Astrocyte (in vitro differentiated cells and primary cell): ENCODE data around the gene INAFM1. TPM values are rescaled to one million over a fixed set of nuclear protein-coding genes. Genes with fewer than 3 reads are reported as not detected.

Experiments
- DNase-seq: peaks from one replicate; pipeline ENCODE4 v3.0.0-alpha.2; 2010; ENCODE audit warnings: low read depth
- FAIRE-seq: peaks from 2 replicates; lab custom pipeline; 2011; peaks lifted over from hg19 to GRCh38; lab: Jason Lieb, UNC
- H2AFZ ChIP-seq: 2 replicates; pipeline ENCODE4 v1.6.0; 2012; ENCODE audit warnings: low read depth, low read length, inconsistent platforms
- H3K27ac ChIP-seq: 2 replicates; pipeline ENCODE4 v1.5.1; 2011; ENCODE audit warnings: low read depth, low read length, inconsistent platforms
- H3K27me3 ChIP-seq: 2 replicates; pipeline ENCODE4 v1.6.0; 2011; ENCODE audit warnings: low read length, inconsistent platforms; ENCODE audit not compliant: insufficient read depth
- H3K36me3 ChIP-seq: 2 replicates; pipeline ENCODE4 v1.5.1; 2011; ENCODE audit warnings: low read length, inconsistent platforms; ENCODE audit not compliant: insufficient read depth
- H3K4me1 ChIP-seq: 2 replicates; pipeline ENCODE4 v1.5.1; 2011; ENCODE audit warnings: low read length, inconsistent platforms; ENCODE audit not compliant: insufficient read depth
- H3K4me2 ChIP-seq: 2 replicates; pipeline ENCODE4 v1.6.0; 2012; ENCODE audit warnings: low read length, inconsistent platforms
- H3K4me3 ChIP-seq: 2 replicates; pipeline ENCODE4 v1.5.1; 2011; ENCODE audit warnings: low read depth, mild to moderate bottlenecking, low read length, inconsistent platforms; ENCODE audit not compliant: insufficient read depth
- H3K79me2 ChIP-seq: 2 replicates; pipeline ENCODE4 v1.6.0; 2012; ENCODE audit warnings: mild to moderate bottlenecking, low read length, inconsistent platforms; ENCODE audit not compliant: insufficient read depth
- H3K9ac ChIP-seq: 2 replicates; pipeline ENCODE4 v1.6.0; 2012; ENCODE audit warnings: mild to moderate bottlenecking, low read length, inconsistent platforms
- H3K9me3 ChIP-seq: 2 replicates; pipeline ENCODE4 v1.5.1; 2012; ENCODE audit warnings: low read depth, mild to moderate bottlenecking, low read length, inconsistent platforms; ENCODE audit not compliant: insufficient read depth
- H4K20me1 ChIP-seq: 2 replicates; pipeline ENCODE4 v1.6.0; 2012; ENCODE audit warnings: low read length, inconsistent platforms; ENCODE audit not compliant: insufficient read depth
- H3K27ac Mint-ChIP-seq: one replicate; pipeline ENCODE4 v1.8.0; 2021; ENCODE audit warnings: mild to moderate bottlenecking, mixed read lengths; ENCODE audit not compliant: unreplicated experiment
- H3K27me3 Mint-ChIP-seq: one replicate; pipeline ENCODE4 v1.8.0; 2021; ENCODE audit warnings: low read depth, mixed read lengths; ENCODE audit not compliant: unreplicated experiment
- H3K36me3 Mint-ChIP-seq: one replicate; pipeline ENCODE4 v1.8.0; 2021; ENCODE audit warnings: low read depth, mixed read lengths; ENCODE audit not compliant: unreplicated experiment
- H3K4me1 Mint-ChIP-seq: one replicate; pipeline ENCODE4 v1.8.0; 2021; ENCODE audit warnings: low read depth, mixed read lengths; ENCODE audit not compliant: unreplicated experiment
- H3K4me3 Mint-ChIP-seq: one replicate; pipeline ENCODE4 v1.8.0; 2021; ENCODE audit warnings: mild to moderate bottlenecking, moderate library complexity, mixed read lengths; ENCODE audit not compliant: unreplicated experiment
- H3K9me3 Mint-ChIP-seq: one replicate; pipeline ENCODE4 v1.8.0; 2021; ENCODE audit warnings: mild to moderate bottlenecking, mixed read lengths; ENCODE audit not compliant: unreplicated experiment
- EZH2 ChIP-seq: IDR thresholded peaks from 2 replicates; pipeline ENCODE4 v1.6.1; 2012; ENCODE audit warnings: mild to moderate bottlenecking, low read length, inconsistent platforms; ENCODE audit not compliant: insufficient read depth
- total RNA-seq: library from RNA; stranded (reverse); gene quantifications from 2 replicates; pipeline ENCODE4 v1.2.1, GENCODE V29; 2021
- TF ChIP-seq, protein P1 (sequence below): IDR thresholded peaks from 2 replicates; pipeline ENCODE4 v1.5.1; 2011; ENCODE audit warnings: low read depth, mild to moderate bottlenecking, inconsistent platforms, low read length, moderate library complexity; ENCODE audit not compliant: insufficient read depth

The INAFM1 gene
- total RNA-seq, 1 donor from 2014 or later: 23.6 TPM

DNA sequence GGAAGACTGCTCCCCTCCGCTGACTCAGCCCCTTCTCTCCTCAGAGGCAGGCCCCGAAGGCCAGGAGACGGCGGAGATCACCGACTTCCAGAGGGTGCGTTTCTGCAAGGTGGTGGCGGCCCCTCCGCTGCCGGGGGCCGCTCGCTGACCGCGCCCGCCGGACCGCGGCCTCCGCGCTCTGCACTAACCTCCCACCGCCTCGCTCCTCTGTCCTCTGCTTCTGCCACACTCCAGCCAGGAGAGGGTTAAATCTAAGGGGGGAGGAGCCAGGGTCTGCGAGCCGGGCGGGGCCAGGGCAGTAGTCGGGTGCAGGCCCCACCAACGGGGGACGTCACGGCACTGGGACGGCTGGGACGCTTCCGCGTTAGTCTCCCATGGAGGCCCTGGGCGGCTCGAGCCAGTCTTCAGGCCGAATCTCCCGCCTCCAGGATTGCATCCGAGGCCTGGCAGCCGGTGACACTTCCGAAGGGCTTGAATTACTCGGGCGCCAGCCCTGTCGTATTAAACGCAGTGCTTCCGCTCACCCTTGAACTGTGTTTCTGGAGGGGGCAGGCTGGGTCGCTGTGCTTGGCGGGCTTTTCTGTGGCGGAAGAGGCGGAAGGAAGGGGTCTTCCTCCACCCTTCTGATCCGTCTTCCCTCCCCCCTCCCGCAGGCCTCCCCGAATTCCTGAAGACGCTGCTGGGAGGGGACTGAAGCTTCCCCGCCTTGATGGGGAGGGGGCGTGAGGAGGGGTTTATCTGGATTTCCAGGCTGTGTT lies 1.2 kb upstream of the INAFM1 start:
- no peaks in the 10 kb centered on the region for H3K9me3 Mint-ChIP-seq
- peak overlapping the region; percentile 87 for H3K4me3 Mint-ChIP-seq
- no peaks in the 10 kb centered on the region for H3K27me3 Mint-ChIP-seq
- Histone ChIP-seq H3K36me3 (peaks cover 3% of the 10 kb centered on the region), H3K27me3 (no peaks in the 10 kb centered on the region), H3K4me2 (peak overlapping the region; percentile 89), H3K4me3 (peak overlapping the region; percentile 66), H3K9me3 (no peaks in the 10 kb centered on the region), H3K27ac (peak overlapping the region; percentile 94), H4K20me1 (peaks cover 28% of the 10 kb centered on the region), H3K9ac (peak overlapping the region; percentile 89), H2AFZ (no peak overlapping the region), H3K79me2 (no peaks in the 10 kb centered on the region), H3K4me1 (peaks cover 27% of the 10 kb centered on the region)
- peaks cover 16% of the 10 kb centered on the region for H3K36me3 Mint-ChIP-seq
- no peak for TF ChIP-seq EZH2
- TF ChIP-seq, protein P1, sequence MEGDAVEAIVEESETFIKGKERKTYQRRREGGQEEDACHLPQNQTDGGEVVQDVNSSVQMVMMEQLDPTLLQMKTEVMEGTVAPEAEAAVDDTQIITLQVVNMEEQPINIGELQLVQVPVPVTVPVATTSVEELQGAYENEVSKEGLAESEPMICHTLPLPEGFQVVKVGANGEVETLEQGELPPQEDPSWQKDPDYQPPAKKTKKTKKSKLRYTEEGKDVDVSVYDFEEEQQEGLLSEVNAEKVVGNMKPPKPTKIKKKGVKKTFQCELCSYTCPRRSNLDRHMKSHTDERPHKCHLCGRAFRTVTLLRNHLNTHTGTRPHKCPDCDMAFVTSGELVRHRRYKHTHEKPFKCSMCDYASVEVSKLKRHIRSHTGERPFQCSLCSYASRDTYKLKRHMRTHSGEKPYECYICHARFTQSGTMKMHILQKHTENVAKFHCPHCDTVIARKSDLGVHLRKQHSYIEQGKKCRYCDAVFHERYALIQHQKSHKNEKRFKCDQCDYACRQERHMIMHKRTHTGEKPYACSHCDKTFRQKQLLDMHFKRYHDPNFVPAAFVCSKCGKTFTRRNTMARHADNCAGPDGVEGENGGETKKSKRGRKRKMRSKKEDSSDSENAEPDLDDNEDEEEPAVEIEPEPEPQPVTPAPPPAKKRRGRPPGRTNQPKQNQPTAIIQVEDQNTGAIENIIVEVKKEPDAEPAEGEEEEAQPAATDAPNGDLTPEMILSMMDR: no peak
- FAIRE-seq (no peak), DNase-seq (peak; percentile 87)
- H3K27ac Mint-ChIP-seq: peak overlapping the region; percentile 98
- H3K4me1 Mint-ChIP-seq: peaks cover 15% of the 10 kb centered on the region

DNA sequence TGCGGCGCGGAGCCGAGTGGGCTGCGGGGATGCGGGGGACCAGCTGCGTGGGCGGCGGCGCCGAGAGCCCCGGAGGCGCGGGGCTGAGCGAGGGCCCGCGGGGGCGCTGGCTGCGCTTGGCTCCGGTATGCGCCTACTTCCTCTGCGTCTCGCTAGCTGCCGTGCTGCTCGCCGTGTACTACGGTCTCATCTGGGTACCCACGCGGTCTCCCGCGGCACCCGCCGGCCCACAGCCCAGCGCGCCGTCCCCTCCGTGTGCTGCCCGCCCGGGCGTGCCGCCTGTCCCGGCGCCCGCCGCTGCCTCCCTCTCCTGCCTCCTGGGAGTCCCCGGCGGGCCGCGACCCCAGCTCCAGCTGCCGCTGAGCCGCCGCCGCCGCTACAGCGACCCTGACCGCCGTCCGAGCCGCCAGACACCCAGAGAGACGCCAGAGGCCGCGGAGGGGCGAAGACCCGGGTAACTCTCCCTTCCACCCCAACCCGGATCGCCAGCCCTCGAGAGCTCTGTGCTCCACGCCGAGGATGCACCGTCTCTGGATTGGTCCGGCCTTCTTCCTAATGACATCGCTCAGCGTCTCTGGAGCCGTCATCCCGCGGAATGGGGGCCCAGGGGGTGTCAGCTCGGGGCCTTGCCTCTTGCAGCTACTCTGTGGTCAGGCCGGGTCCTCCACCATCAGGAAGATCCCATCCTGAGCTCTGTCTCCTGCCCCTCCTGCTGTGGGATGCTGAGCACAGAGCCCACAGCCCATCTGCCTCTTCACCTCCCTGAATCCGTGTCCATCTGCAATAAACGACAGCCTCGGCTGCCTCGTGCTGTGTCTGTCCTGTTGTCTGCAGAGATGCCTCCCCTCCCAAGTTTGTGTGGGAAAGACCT lies 441 bp downstream of the INAFM1 start:
- Histone ChIP-seq H3K4me1 (peaks cover 27% of the 10 kb centered on the region), H3K4me3 (peak overlapping the region; percentile 60), H3K4me2 (peak overlapping the region; percentile 88), H2AFZ (peak overlapping the region; percentile 33), H3K79me2 (no peaks in the 10 kb centered on the region), H3K9ac (peak overlapping the region; percentile 60), H3K9me3 (no peaks in the 10 kb centered on the region), H3K36me3 (no peaks in the 10 kb centered on the region), H4K20me1 (peaks cover 23% of the 10 kb centered on the region), H3K27ac (peak overlapping the region; percentile 48), H3K27me3 (no peaks in the 10 kb centered on the region)
- no peaks in the 10 kb centered on the region for H3K27me3 Mint-ChIP-seq
- H3K27ac Mint-ChIP-seq: peak overlapping the region; percentile 77
- peaks cover 15% of the 10 kb centered on the region for H3K4me1 Mint-ChIP-seq
- H3K36me3 Mint-ChIP-seq: peaks cover 20% of the 10 kb centered on the region
- TF ChIP-seq EZH2: no peak
- TF ChIP-seq, protein P1: no peak
- no peaks in the 10 kb centered on the region for H3K9me3 Mint-ChIP-seq
- no peak for FAIRE-seq
- H3K4me3 Mint-ChIP-seq: peak overlapping the region; percentile 77
- peak; percentile 9 for DNase-seq
